Embryonic facial prominence (tissue), 1 donor: ENCODE results near the gene LDLRAD4.

Experiments used
- DNase-seq: peaks from one replicate; pipeline ENCODE4 v3.0.0-alpha.2; 2016; ENCODE audit errors: extremely low spot score

Gene LDLRAD4

DNA sequence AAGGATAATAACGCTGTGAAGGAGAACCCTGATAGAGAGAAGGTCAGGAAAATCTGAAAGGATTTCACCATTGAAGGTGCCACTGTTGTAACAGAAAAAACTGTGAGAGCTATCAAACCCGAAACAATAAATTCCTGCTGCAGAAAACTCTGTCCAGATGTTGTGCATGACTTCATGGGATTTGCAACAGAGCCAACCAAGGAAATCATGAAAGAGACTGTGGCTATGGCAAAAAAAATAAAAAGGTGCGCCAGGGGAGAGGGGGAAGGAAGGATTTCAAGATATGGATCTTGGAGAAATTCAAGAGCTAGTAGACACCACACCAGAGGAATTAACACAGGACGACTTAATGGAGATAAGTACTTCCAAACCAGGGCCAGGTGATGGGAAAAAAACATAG lies 88.0 kb downstream of the LDLRAD4 start:
- DNase-seq: no peak

DNA sequence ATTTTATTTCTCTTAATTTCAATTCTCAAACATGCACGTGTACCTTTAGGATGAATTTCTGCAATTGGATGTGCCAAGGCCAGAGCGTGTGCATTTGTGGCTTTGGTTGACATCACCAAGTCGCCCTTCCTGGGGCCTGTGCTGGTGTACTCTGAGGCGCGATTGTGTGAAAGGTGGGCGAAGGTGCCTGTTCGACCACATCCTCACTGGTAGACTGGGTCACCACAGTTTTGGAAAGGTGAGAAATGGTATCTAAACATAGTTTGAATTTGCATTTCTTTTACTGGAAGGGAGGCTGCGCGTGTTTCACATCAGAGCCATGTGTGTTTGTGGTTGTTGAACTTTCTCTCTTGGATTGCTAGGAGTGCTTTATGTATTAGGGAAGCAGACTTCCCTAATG lies 89.8 kb downstream of the LDLRAD4 start:
- no peak for DNase-seq

DNA sequence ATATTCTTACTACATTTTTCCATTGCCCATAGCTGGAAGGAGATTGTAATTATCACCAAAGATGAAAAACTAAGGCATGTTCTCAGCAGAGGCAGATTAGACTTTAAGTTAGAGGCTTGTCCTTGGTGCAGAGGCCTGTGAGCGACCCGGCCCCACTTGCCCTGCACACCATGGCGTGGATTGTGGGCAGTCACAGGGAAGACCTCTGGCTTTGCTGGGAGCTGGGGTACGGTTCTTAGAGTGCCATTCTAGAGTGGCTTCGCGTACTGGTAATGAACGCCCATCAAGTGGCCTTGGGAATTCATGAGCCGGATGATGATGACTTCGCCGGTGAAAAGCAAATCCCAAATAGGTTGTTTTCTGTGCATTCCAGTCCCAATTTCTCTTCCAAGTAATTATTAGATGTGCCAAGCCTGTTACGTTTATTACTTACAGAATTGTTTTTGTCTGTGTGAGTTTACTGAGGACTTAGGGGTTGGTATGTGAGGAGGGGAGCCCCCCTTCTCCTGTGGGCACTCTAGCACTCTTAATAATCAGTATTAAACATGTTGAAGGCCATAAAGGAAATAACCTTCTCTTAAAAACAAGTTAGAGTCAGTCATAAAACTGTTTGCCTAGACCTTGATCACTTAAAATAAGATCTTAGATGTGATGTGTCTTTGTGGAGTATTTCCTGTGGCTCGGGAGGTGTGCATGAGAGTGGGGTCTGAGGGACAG lies 90.6 kb downstream of the LDLRAD4 start:
- no peak for DNase-seq

DNA sequence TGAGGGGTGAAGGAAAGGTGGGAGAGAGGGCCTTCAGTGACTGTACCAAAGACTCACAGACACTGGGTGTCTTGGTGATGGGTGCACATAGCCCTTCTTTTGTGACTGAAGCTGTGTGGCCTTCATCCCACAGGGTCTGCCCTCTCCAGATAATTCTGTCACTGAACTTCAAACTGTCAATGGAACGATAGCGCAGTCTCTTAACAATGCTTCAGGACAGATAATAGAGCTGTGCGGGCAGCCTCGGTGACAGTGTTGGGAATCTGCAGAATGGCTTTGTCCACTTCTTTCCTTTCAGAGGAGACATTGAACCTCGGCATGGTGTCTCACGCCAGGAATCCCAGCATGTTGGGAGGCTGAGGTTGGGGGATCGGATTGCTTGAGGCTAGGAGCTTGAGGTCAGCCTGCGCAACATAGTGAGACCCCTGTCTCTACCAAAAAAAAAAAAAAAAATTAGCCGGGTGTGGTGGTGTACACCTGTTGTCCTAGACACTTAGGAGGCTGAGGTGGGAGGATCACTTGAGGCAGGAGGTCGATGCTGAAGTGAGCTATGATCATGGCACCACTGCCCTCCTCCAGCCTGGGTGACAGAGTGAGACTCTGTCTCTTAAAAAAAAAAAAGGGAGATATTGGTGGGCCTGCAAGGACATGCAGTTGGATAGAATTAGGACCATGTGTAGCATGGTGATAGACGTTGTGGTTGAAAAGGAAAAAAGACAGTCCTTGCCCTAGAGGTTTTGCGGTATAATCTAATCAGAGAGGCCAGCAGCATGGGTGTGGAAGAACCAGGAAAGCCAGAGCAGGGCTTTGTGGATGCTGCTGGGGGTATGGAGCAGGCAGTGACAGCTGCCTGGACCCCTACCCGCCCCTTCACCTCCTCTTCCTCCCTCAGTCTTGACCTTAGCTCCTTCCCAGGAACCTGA lies 91.4 kb downstream of the LDLRAD4 start:
- no peak for DNase-seq

GRCh38 chr18:13311193-13311592 lies 92.6 kb downstream of the LDLRAD4 start:
- DNase-seq: no peak

DNA sequence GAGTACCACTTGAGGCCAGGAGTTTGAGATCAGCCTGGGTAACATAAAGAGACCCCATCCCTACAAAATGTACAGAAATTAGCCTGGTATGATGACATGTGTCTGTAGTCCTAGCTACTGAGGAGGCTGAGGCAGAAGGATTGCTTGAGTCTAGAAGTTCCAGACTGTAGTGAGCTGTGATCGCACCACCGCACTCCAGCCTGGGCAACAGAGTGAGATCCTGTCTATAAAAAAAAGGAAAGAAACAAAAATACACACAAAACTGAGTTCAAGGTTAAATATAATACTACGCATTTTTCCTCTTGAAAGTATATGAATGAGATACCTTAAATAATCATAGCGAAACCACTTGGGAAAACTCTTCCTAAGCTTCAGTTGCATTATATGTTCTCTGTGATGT lies 94.0 kb downstream of the LDLRAD4 start:
- DNase-seq: no peak

DNA sequence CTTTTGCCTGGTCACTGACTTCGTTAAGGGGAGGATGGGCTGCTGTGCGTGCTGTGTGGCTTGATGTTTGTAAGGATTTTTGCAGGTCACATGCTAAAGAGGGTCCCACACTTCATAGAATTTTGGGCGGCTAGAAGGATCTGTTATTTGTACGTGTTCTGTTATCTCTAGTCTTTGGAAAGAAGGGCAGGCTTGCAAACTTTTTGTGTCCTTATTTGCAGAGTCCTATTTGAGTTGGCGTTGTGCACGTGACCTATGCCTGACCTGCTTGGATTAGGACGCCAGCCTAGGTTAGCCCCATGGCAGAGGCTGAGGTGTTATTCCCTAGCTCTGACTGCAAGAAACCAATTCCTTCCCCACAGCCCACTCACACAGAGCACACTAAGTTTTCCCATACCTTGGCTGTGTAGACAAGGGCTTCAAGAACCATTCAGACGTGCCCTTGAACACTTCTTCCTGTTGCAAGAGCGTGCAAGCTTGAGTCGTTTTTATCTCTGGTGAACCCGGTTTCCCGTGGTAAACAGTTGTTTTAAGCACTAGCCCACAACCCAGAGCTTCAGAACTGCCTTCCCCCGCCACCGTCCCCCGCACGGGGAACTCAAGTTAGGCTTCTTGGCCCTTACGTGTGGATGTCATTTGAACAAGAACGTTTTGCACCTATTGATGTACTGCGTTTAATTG lies 94.6 kb downstream of the LDLRAD4 start:
- no peak for DNase-seq

DNA sequence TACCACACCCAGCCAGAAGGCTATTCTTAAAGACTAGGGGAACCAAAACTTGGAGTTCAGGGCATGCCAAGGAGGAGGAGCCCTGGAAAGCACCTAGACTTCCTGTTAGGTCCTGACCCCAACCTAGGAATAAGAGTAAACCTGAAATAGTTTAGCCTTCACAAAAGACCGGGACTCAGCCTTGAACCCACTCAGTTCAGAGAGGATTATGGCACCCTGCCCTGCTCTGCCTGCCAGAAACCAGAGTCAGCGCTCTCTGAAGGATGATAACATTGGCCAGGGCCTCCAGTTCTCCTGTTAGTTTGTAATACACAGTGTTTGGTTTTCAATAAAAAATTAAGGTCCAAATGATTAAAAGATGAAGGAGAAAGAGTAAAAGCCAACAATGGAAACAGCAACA lies 96.4 kb downstream of the LDLRAD4 start:
- DNase-seq: no peak

GRCh38 chr18:13316063-13316462 lies 97.5 kb downstream of the LDLRAD4 start:
- no peak for DNase-seq

DNA sequence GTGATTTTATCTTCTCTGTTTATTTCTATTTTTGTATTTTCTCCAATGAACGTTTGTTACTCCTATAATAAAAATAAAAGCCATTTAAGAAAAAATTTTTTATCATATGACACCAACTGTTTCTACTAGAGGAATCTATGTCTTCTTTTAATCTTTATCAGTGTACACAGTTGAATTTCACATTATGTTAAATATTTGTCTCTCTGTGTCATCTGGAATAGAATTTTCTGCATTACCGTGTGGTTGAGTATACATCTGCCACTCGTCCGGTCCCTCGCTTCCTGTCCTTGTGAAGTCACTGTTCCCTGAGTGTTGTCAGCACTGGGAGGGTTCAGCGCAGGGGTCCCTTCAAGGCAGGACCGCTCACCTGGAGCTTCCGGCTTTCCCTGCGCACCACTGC lies 99.2 kb downstream of the LDLRAD4 start:
- no peak for DNase-seq

DNA sequence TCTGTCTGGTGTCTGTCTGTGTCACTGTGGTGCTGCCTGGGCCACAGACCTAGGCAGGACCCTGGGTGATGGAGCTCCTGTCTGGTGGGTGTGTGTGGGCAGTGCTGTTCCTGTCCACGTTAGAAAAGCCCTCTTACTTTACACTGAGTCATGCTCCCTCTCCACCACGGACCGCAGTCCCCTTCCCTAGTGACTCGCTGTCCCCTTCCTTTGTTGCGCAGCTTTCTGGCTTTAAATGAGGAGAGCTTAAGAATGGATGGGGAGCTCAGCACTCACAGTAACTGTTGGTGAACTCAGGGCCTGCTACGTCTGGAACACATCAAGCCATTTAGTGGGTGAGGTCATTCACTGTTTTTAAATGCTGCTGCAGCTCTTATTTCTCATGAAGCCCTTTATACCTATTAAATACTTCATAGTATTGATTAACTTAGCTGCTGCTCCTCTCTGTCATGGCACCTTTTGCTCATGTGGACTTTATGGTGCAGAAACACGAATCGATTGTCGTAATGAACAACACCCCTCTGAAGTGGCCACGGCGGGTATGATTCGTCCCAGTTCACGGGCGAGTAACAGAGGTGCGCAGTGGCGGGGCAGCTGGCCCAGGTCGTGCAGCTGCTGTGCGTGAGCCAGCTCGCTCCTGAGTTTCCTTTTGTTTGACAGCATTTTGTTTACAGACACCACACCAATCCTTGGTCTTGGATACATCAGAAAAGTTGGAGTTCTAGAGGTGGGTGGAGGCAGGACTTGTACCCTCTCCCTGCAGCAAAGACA lies 100.4 kb downstream of the LDLRAD4 start:
- no peak for DNase-seq

- no peak for DNase-seq
These were observed 101.1 kb downstream of the LDLRAD4 start for GRCh38 chr18:13319629-13320028.

DNA sequence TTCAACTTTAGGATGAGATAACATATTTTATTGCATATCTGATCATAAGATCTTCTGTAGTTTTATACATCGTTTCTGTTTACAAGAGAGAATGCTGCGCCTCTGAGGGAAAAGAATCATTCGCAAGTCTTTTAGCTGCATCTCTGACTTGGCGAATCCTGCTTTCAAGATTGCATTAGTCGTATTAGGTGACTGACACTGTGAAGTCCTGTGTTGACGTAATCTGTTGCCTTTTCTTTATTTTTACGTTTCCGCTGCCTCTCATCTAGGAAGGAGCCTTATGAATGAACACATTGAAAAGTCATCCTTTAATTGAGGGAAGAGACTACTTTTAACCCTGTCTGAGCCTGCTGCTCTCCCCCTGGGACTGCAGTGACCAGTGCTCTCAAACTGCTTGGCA lies 101.5 kb downstream of the LDLRAD4 start:
- no peak for DNase-seq

DNA sequence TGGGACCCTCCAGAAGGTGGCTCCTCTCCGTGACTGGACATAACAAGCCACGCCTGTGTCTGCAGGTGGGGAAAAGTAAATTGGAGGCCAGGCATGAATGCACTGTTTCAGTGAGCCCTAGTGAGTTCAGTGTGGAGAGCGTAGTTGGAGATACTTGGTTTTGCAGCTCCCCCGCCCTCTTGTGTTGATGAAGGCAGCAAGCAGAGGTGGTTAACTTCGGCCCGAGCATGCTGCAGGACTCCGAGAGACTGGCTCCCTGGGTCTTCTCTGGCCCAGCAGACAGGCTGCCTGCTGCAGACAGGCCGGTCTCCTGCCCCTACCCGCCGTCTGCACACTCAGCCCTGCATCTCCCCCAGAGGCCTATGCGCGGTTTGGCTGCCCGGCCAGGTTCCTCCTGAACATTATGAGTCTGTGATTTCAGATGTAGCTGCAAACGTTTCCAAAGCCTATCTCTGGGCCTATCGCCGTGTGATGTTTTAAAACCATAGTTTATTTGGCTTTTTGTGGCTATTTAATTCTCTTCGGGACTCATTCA lies 102.4 kb downstream of the LDLRAD4 start:
- DNase-seq: no peak

DNA sequence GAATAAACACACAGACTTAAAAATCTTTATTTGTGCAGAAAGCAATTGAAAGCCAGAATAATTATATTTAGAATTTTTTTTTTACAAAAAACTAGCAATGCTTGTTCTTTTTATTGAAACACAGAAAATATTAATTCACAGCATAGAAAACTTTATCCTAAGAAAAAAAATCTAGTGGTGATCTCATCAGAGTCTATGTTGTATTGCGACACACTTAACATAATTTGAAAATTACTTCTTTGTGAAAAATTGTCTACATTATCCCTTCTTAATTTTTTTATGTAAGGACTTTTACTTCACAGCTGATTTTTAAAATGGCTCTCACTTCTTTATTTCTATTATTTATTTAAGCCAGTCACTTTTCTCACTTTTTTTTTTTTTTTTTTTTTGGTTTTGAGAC lies 103.4 kb downstream of the LDLRAD4 start:
- no peak for DNase-seq

- DNase-seq: no peak
These were observed 104.6 kb downstream of the LDLRAD4 start for GRCh38 chr18:13323186-13323585.

DNA sequence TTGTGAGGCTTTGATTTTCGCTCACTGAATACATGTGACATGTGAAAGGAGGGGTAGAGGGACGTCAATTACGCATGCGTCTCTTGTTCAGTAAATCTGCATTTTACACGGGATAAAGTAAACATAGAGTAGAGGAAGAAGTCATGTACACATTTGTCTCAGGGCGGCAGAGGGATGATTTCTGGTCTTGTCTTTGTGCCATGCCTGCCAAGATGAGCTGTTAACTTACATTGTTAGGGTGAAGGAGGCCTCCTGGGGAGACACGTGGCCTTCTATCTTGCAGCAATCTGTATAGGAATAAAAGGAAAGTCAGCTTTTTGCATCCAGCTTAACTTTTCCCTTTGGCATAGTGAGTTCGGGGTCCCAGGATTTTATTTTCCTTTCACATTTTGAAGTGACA lies 106.3 kb downstream of the LDLRAD4 start:
- no peak for DNase-seq

DNA sequence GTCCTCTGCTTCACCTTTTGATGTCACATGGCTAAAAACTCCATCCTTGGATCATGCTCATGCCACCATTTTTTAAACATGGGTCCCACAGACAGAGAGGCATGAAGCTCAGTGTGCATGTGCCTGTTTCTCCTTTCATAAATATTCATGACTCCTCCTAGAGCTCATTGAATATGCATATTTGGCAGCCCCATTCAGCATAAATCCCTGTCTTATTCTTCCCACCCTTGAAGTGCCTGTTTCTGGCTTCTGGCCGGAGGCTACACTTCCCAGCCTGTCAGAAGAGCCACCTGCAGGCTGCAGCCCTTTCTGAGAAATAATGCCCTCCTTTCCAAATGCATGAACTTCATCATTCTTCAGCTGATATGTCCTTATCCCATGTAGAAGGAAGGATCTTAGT lies 109.7 kb downstream of the LDLRAD4 start:
- DNase-seq: no peak

- DNase-seq: no peak
These were observed 112.4 kb downstream of the LDLRAD4 start for GRCh38 chr18:13330996-13331395.

DNA sequence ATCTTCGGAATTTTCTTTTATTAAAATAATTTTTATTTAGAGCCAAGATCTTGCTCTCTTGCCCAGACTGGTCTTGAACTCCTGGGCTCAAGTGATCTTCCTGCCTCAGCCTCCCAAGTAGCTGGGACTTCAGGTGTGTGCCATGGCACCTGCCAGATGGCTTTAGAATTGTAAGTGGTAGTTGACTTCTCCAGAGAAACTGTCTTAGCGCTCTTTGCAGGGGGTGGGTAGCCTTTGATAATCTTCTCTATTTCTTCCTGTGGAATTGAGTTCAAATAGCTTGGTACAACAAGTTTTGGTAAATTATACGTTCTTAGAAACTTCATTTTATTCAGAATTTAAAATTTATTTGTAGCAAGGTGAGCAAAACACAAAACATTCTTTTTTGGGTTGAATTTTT lies 113.3 kb downstream of the LDLRAD4 start:
- DNase-seq: no peak

DNA sequence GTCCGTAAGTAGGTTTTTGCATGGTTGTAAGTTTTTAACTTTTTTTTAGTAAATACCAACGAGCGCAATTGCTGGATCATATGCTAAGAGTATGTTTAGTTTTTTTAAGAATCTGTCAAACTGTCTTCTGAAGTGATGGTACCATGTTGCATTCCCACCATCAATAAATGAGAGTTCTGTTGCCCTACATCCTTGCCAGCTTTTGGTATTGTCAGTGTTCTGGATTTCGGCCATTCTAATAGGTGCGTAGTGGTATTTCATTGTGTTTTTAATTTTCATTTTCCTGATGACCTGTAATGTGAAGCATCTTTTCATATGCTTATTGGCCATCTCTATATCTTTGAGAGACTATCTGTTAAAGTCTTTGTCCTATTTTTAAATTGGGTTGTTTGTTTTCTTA lies 114.3 kb downstream of the LDLRAD4 start:
- DNase-seq: no peak

GRCh38 chr18:13335903-13336302 lies 117.3 kb downstream of the LDLRAD4 start:
- no peak for DNase-seq
